Naive thymus-derived CD4-positive, alpha-beta T cell (primary cell): ENCODE results near the gene KRT23. TPM values are rescaled to one million over a fixed set of nuclear protein-coding genes. Genes with fewer than 3 reads are reported as not detected.

Source experiments
- ATAC-seq: fragments of 150-1000 bp; cut with Tn5 transposase; 2 replicates; pipeline ENCODE4 v1.10.0; 2021; ENCODE audit warnings: mild to moderate bottlenecking, moderate library complexity
- CTCF ChIA-PET: fragments of 350-600 bp; sonication (Branson Sonifier 250); formaldehyde crosslinking; loops from one replicate; lab custom pipeline; 2021; ENCODE audit warnings: antibody characterized with exemption; lab: Charles Lee
- POLR2A ChIA-PET: fragments of 350-600 bp; sonication (Branson Sonifier 250); formaldehyde crosslinking; loops from one replicate; lab custom pipeline; 2021; ENCODE audit warnings: antibody characterized with exemption, inconsistent platforms; lab: Charles Lee
- DNase-seq, 9 donors: peaks; one replicate each; pipeline versions ENCODE4 v3.0.0 to v3.0.0-alpha.2; 2020 to 2022; ENCODE audit warnings: mixed read lengths in 1 of 9
- H3K27ac ChIP-seq: one replicate; pipeline ENCODE4 v1.7.0; 2013; ENCODE audit warnings: mild to moderate bottlenecking, low read depth, low read length, moderate library complexity
- H3K27me3 ChIP-seq, 2 donors: one replicate each; pipeline ENCODE4 v1.7.0; 2013; ENCODE audit warnings: low read length in 2 of 2, mild to moderate bottlenecking in 2 of 2, moderate library complexity in 2 of 2; ENCODE audit not compliant: control insufficient read depth in 2 of 2, insufficient read depth in 2 of 2
- H3K36me3 ChIP-seq, 3 experiments: 1 replicate in 2 of 3; 2 replicates in 1 of 3; pipeline ENCODE4 v1.7.0; 2013; ENCODE audit warnings: low read length in 3 of 3, mild to moderate bottlenecking in 3 of 3, moderate library complexity in 1 of 3; ENCODE audit not compliant: insufficient read depth in 3 of 3, control insufficient read depth in 2 of 3
- H3K4me1 ChIP-seq, 2 donors: one replicate each; pipeline ENCODE4 v1.7.0; 2013; ENCODE audit warnings: low read length in 2 of 2, mild to moderate bottlenecking in 2 of 2, moderate library complexity in 1 of 2; ENCODE audit not compliant: control insufficient read depth in 2 of 2, insufficient read depth in 2 of 2
- H3K4me3 ChIP-seq: 2 replicates; pipeline ENCODE4 v1.7.0; 2013; ENCODE audit warnings: mild to moderate bottlenecking, low read length
- H3K9me3 ChIP-seq, 3 experiments: 1 replicate in 2 of 3; 2 replicates in 1 of 3; pipeline ENCODE4 v1.7.0; 2013; ENCODE audit warnings: low read length in 3 of 3; ENCODE audit not compliant: control insufficient read depth in 2 of 3
- H3K27ac Mint-ChIP-seq, 9 donors: one replicate each; pipeline ENCODE4 v1.8.0; 2020 to 2022; ENCODE audit warnings: mixed read lengths in 9 of 9, mild to moderate bottlenecking in 8 of 9, moderate library complexity in 5 of 9, inconsistent platforms in 2 of 9
- H3K27me3 Mint-ChIP-seq, 5 donors: one replicate each; pipeline ENCODE4 v1.8.0; 2021 to 2022; ENCODE audit warnings: mixed read lengths in 5 of 5, mild to moderate bottlenecking in 1 of 5
- H3K36me3 Mint-ChIP-seq, 5 donors: one replicate each; pipeline ENCODE4 v1.8.0; 2020 to 2022; ENCODE audit warnings: mixed read lengths in 5 of 5, mild to moderate bottlenecking in 3 of 5, inconsistent platforms in 1 of 5
- H3K4me1 Mint-ChIP-seq, 7 donors: one replicate each; pipeline ENCODE4 v1.8.0; 2020 to 2022; ENCODE audit warnings: mixed read lengths in 7 of 7, mild to moderate bottlenecking in 3 of 7, inconsistent platforms in 1 of 7
- H3K4me3 Mint-ChIP-seq, 10 donors: one replicate each; pipeline ENCODE4 v1.8.0; 2020 to 2022; ENCODE audit warnings: mild to moderate bottlenecking in 10 of 10, mixed read lengths in 10 of 10, moderate library complexity in 6 of 10, inconsistent platforms in 2 of 10
- H3K9me3 Mint-ChIP-seq, 11 donors: one replicate each; pipeline ENCODE4 v1.8.0; 2020 to 2022; ENCODE audit warnings: mixed read lengths in 11 of 11, mild to moderate bottlenecking in 4 of 11, inconsistent platforms in 1 of 11, moderate library complexity in 1 of 11
- intact Hi-C, 2 donors: fragments of 100-400 bp; cut with micrococcal nuclease; formaldehyde crosslinking; loops; one replicate each; pipeline ENCODE4 v1.15.1; 2023
- polyA plus RNA-seq, 2 donors: library from polyadenylated mRNA; unstranded; fragments of 300-500 nt; fragmentation: Illumina TruSeq; gene quantifications; one replicate each; pipeline ENCODE4 v1.2.3, GENCODE V29; 2021
- total RNA-seq, 6 experiments: library from RNA in 5 of 6; stranded (reverse) in 5 of 6; gene quantifications; 1 replicate in 5 of 6; 2 replicates in 1 of 6; pipeline ENCODE4 v1.2.3 and lab custom pipeline; 2021 to 2026

Gene KRT23
- total and polyA plus RNA-seq, 7 experiments from 2014 or later, result 0.83 TPM; not detected in 6

GRCh38 chr17:40900809-40901356, 36.6 kb downstream of the KRT23 start:
- H3K36me3 ChIP-seq, result no peaks in the 10 kb centered on the region
- peaks cover 13 to 28% (median 22%) of the 10 kb centered on the region in 5 donors for H3K27me3 Mint-ChIP-seq
- no peaks in the 10 kb centered on the region for H3K9me3 ChIP-seq
- ATAC-seq (no peak), DNase-seq (no peak)
- no peaks in the 10 kb centered on the region for H3K9me3 Mint-ChIP-seq
- H3K27ac ChIP-seq, result no peak overlapping the region
- intact Hi-C loops, result no loop called here
- no peak overlapping the region for H3K4me3 ChIP-seq
- H3K4me1 Mint-ChIP-seq, result peaks cover 0 to 10% (median 0%) of the 10 kb centered on the region in 7 donors
- ChIA-PET POLR2A (interaction anchor here (0.7 kb wide), 1 partner anchor 374 kb away, joined by 3 read pairs; no protein-coding TSS in a partner anchor), CTCF (interaction anchor here (0.6 kb wide), 2 partner anchors 74 to 764 kb away, joined by 3 read pairs; no protein-coding TSS in a partner anchor)
- H3K4me3 Mint-ChIP-seq, result no peak overlapping the region
- H3K36me3 Mint-ChIP-seq, result no peaks in the 10 kb centered on the region
- no peaks in the 10 kb centered on the region for H3K27me3 ChIP-seq
- no peak overlapping the region for H3K27ac Mint-ChIP-seq
- no peaks in the 10 kb centered on the region for H3K4me1 ChIP-seq

- no peaks in the 10 kb centered on the region for H3K9me3 ChIP-seq
- Mint-ChIP-seq H3K27me3 (peaks cover 30 to 38% (median 37%) of the 10 kb centered on the region in 5 donors), H3K9me3 (no peaks in the 10 kb centered on the region), H3K27ac (no peak overlapping the region), H3K36me3 (no peaks in the 10 kb centered on the region), H3K4me3 (no peak overlapping the region), H3K4me1 (peaks cover 0 to 1% (median 0%) of the 10 kb centered on the region in 7 donors)
- no peak overlapping the region for H3K4me3 ChIP-seq
- ATAC-seq, result no peak
- no peak for DNase-seq
- no peaks in the 10 kb centered on the region for H3K27me3 ChIP-seq
- no peaks in the 10 kb centered on the region for H3K4me1 ChIP-seq
- H3K36me3 ChIP-seq, result no peaks in the 10 kb centered on the region
- ChIA-PET CTCF (no interaction called here), POLR2A (interaction anchor here (0.7 kb wide), 1 partner anchor 246 kb away, joined by 3 read pairs; no protein-coding TSS in a partner anchor)
- intact Hi-C loops, result no loop called here
- H3K27ac ChIP-seq, result no peak overlapping the region
These were observed 40.5 kb downstream of the KRT23 start for GRCh38 chr17:40896916-40897455.

GRCh38 chr17:40895106-40895730, 42.2 kb downstream of the KRT23 start:
- Histone ChIP-seq H3K4me3 (no peak overlapping the region), H3K4me1 (no peaks in the 10 kb centered on the region), H3K36me3 (no peaks in the 10 kb centered on the region), H3K27me3 (no peaks in the 10 kb centered on the region), H3K9me3 (no peaks in the 10 kb centered on the region), H3K27ac (no peak overlapping the region)
- ChIA-PET POLR2A (no interaction called here), CTCF (interaction anchor here (0.7 kb wide), 1 partner anchor 15 kb away, joined by 3 read pairs; no protein-coding TSS in a partner anchor)
- Mint-ChIP-seq H3K9me3 (no peaks in the 10 kb centered on the region), H3K4me1 (no peaks in the 10 kb centered on the region), H3K4me3 (no peak overlapping the region), H3K36me3 (no peaks in the 10 kb centered on the region), H3K27ac (no peak overlapping the region), H3K27me3 (peaks cover 27 to 43% (median 34%) of the 10 kb centered on the region in 5 donors)
- ATAC-seq (no peak), DNase-seq (no peak)
- intact Hi-C loops, result no loop called here

- no peaks in the 10 kb centered on the region for H3K9me3 ChIP-seq
These were observed 49.2 kb downstream of the KRT23 start for GRCh38 chr17:40888196-40888720.

GRCh38 chr17:40886090-40886489, 51.4 kb downstream of the KRT23 start:
- no peaks in the 10 kb centered on the region for H3K9me3 Mint-ChIP-seq
- DNase-seq (no peak), ATAC-seq (no peak)
- no peaks in the 10 kb centered on the region for H3K36me3 ChIP-seq
- no peak overlapping the region for H3K4me3 ChIP-seq
- no peaks in the 10 kb centered on the region for H3K36me3 Mint-ChIP-seq
- no peak overlapping the region for H3K4me3 Mint-ChIP-seq
- POLR2A ChIA-PET, result no interaction called here
- peaks cover 24 to 48% (median 36%) of the 10 kb centered on the region in 5 donors for H3K27me3 Mint-ChIP-seq
- H3K27ac Mint-ChIP-seq, result no peak overlapping the region
- H3K4me1 Mint-ChIP-seq, result no peaks in the 10 kb centered on the region
- CTCF ChIA-PET, result interaction anchor here (0.6 kb wide), 1 partner anchor 1707 kb away, joined by 3 read pairs; no protein-coding TSS in a partner anchor
- no peaks in the 10 kb centered on the region for H3K4me1 ChIP-seq
- intact Hi-C loops, result no loop called here
- peaks cover 3 to 10% of the 10 kb centered on the region in 2 donors for H3K27me3 ChIP-seq
- no peaks in the 10 kb centered on the region for H3K9me3 ChIP-seq
- H3K27ac ChIP-seq, result no peak overlapping the region

More at GRCh38 chr17:40888196-40888720, 49.2 kb downstream of the KRT23 start:
- Histone ChIP-seq H3K4me3 (no peak overlapping the region), H3K4me1 (no peaks in the 10 kb centered on the region), H3K36me3 (no peaks in the 10 kb centered on the region), H3K27me3 (peaks cover 3 to 10% of the 10 kb centered on the region in 2 donors), H3K27ac (no peak overlapping the region)
- DNase-seq, result no peak
- H3K27me3 Mint-ChIP-seq, result peaks cover 30 to 59% (median 43%) of the 10 kb centered on the region in 5 donors
- H3K27ac Mint-ChIP-seq, result no peak overlapping the region
- H3K9me3 Mint-ChIP-seq, result no peaks in the 10 kb centered on the region
- H3K36me3 Mint-ChIP-seq, result no peaks in the 10 kb centered on the region
- no peak for ATAC-seq
- H3K4me3 Mint-ChIP-seq, result no peak overlapping the region
- CTCF ChIA-PET, result interaction anchor here (0.7 kb wide), 1 partner anchor 83 kb away, joined by 3 read pairs; no protein-coding TSS in a partner anchor
- POLR2A ChIA-PET, result no interaction called here
- no peaks in the 10 kb centered on the region for H3K4me1 Mint-ChIP-seq
- intact Hi-C loops, result no loop called here

GRCh38 chr17:40884708-40885512, 52.5 kb downstream of the KRT23 start, which contains the start of gene KRT20:
Gene KRT20, minus strand, starts transcription at chr17:40885242. Its CDS starts 57 bp downstream, at chr17:40885185.
- Mint-ChIP-seq H3K4me3 (no peak within 1 kb of the TSS), H3K9me3 (no peaks in the 10 kb centered on the region), H3K27ac (no peak within 1 kb of the TSS), H3K36me3 (no peaks in the 10 kb centered on the region), H3K4me1 (no peaks in the 10 kb centered on the region), H3K27me3 (peaks cover 23 to 36% (median 34%) of the 10 kb centered on the region in 5 donors)
- peaks cover 3 to 10% of the 10 kb centered on the region in 2 donors for H3K27me3 ChIP-seq
- H3K4me3 ChIP-seq, result no peak within 1 kb of the TSS
- H3K4me1 ChIP-seq, result no peaks in the 10 kb centered on the region
- POLR2A ChIA-PET, result no interaction called here
- intact Hi-C loops, result no loop called here
- CTCF ChIA-PET, result no interaction called here
- ATAC-seq (no peak), DNase-seq (no peak)
- no peaks in the 10 kb centered on the region for H3K36me3 ChIP-seq
- no peak within 1 kb of the TSS for H3K27ac ChIP-seq
- H3K9me3 ChIP-seq, result no peaks in the 10 kb centered on the region
